Stomach (tissue), 9 donors: ENCODE results near the gene PNPT1. TPM values are rescaled to one million over a fixed set of nuclear protein-coding genes. Genes with fewer than 3 reads are reported as not detected.

Experiments used
- DNase-seq, 2 donors: peaks; one replicate each; pipeline versions ENCODE4 v3.0.0 to v3.0.0-alpha.2; 2013 to 2019
- H3K27ac ChIP-seq, 5 donors: fragments of 200-600 bp in 4 of 5; sonication (generic) in 4 of 5; one replicate each; pipeline ENCODE4 v1.5.1; 2013 to 2019; ENCODE audit warnings: mild to moderate bottlenecking in 1 of 5, moderate library complexity in 1 of 5
- H3K27me3 ChIP-seq, 3 donors: fragments of 200-600 bp; sonication (generic); one replicate each; pipeline ENCODE4 v1.5.1; 2017 to 2019; ENCODE audit warnings: mixed run types in 1 of 3
- H3K36me3 ChIP-seq, 4 donors: fragments of 200-600 bp; sonication (generic); 1 replicate in 3 of 4; 2 replicates in 1 of 4; pipeline ENCODE4 v1.5.1; 2016 to 2019
- H3K4me1 ChIP-seq, 4 donors: fragments of 200-600 bp; sonication (generic); one replicate each; pipeline ENCODE4 v1.5.1; 2016 to 2019
- H3K4me3 ChIP-seq, 4 donors: fragments of 200-600 bp; sonication (generic) in 3 of 4; one replicate each; pipeline ENCODE4 v1.5.1; 2016 to 2019; ENCODE audit warnings: mild to moderate bottlenecking in 1 of 4
- H3K9me3 ChIP-seq, 4 donors: fragments of 200-600 bp; sonication (generic); one replicate each; pipeline ENCODE4 v1.5.1; 2016 to 2019
- EP300 ChIP-seq: sonication (generic); formaldehyde crosslinking; IDR thresholded peaks from one replicate; pipeline ENCODE4 v1.6.1; 2017; ENCODE audit warnings: antibody characterized with exemption
- POLR2A ChIP-seq, 4 donors: fragments of 450-650 bp; IDR thresholded peaks; one replicate each; pipeline ENCODE4 v1.6.1; 2016; ENCODE audit warnings: antibody characterized with exemption in 4 of 4, control low read depth in 2 of 4, mild to moderate bottlenecking in 1 of 4, moderate library complexity in 1 of 4
- POLR2AphosphoS5 ChIP-seq, 3 donors: sonication (generic); formaldehyde crosslinking; IDR thresholded peaks; one replicate each; pipeline ENCODE4 v1.6.1; 2016; ENCODE audit warnings: antibody characterized with exemption in 3 of 3
- WGBS, 5 donors: extraction: QIAGEN DNeasy Blood & Tissue Kit in 3 of 5; methylation state at CpG; one replicate each; pipeline versions ENCODE4 v1.1.5 to v1.1.7; 2013 to 2018; 5-methylcytosine and 5-hydroxymethylcytosine counted together
- intact Hi-C: fragments of 100-400 bp; cut with DNase I; formaldehyde crosslinking; loops from one replicate; pipeline ENCODE4 v1.15.1; 2023; ENCODE audit warnings: low total_unique reads
- polyA plus RNA-seq, 3 donors: library from polyadenylated mRNA; stranded (reverse); fragments of 200-250 nt; gene quantifications; one replicate each; pipeline ENCODE4 v1.2.3, GENCODE V29; 2013
- total RNA-seq, 5 donors: library from RNA; depleted of rRNA; stranded (reverse); fragments of >200 nt; gene quantifications; one replicate each; pipeline versions ENCODE4 v1.1.0 to v1.2.3, GENCODE V29; 2014 to 2016
- TF ChIP-seq, protein P1 (sequence below), 7 experiments: fragments of 450-650 bp in 4 of 7; fragments of 200-600 bp in 3 of 7; sonication (generic) in 3 of 7; IDR thresholded peaks; one replicate each; pipeline ENCODE4 v1.5.1; 2016 to 2019; ENCODE audit warnings: antibody characterized with exemption in 7 of 7, control low read depth in 2 of 7, mild to moderate bottlenecking in 1 of 7
- donor health status: healthy with polysubstance abuse.
- donor health status: Bipolar disorder and iron deficiency.
- donor health status: healthy.

Gene PNPT1
- total and polyA plus RNA-seq, 8 donors: 3.2 to 38.4 (median 7.2) TPM

DNA sequence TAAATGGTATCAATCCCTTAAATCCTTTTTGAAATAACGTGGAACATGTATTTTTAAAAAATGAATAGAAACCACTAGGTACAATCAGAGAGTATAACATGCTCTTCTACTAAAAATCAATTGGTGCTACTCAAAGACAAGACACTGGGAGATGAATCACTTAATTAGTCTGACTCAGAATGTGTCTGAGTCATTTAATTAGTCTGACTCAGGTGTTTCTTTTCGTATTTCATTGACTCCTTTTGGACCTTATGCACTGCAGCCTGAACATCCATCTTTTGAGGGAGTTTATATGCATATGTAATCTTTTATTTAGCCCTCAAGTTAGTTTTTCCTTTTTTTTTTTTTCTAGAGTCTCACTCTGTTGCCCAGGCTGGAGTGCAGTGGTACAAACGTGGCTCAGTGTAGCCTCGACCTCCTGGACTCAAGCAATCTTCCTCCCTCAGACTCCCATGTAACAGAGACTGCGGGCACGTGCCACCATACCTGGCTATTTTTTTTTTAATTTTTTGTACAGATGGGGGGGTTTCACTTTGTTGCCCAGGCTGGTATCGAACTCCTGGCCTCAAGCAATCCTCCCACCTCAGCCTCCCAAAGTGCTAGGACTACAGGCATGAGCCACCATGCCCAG lies 102.7 kb downstream of the PNPT1 start:
- H3K27ac ChIP-seq: no peak overlapping the region
- TF ChIP-seq, protein P1, sequence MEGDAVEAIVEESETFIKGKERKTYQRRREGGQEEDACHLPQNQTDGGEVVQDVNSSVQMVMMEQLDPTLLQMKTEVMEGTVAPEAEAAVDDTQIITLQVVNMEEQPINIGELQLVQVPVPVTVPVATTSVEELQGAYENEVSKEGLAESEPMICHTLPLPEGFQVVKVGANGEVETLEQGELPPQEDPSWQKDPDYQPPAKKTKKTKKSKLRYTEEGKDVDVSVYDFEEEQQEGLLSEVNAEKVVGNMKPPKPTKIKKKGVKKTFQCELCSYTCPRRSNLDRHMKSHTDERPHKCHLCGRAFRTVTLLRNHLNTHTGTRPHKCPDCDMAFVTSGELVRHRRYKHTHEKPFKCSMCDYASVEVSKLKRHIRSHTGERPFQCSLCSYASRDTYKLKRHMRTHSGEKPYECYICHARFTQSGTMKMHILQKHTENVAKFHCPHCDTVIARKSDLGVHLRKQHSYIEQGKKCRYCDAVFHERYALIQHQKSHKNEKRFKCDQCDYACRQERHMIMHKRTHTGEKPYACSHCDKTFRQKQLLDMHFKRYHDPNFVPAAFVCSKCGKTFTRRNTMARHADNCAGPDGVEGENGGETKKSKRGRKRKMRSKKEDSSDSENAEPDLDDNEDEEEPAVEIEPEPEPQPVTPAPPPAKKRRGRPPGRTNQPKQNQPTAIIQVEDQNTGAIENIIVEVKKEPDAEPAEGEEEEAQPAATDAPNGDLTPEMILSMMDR (IDR thresholded peaks at IDR 0.05): no peak
- TF ChIP-seq POLR2A (IDR thresholded peaks at IDR 0.05): no peak
- no peak for TF ChIP-seq POLR2AphosphoS5 (IDR thresholded peaks at IDR 0.05)
- TF ChIP-seq EP300: no peak
- peaks cover 0 to 67% (median 27%) of the 10 kb centered on the region in 4 donors for H3K4me1 ChIP-seq
- H3K36me3 ChIP-seq: peaks cover 0 to 45% (median 32%) of the 10 kb centered on the region in 4 donors
- no peaks in the 10 kb centered on the region for H3K27me3 ChIP-seq
- no peak for DNase-seq
- 70 to 85% (median 80%) methylated on average over 7 of the region's 7 CpGs for WGBS, 5 donors
- H3K4me3 ChIP-seq: no peak overlapping the region
- intact Hi-C loops: no loop called here
- no peaks in the 10 kb centered on the region for H3K9me3 ChIP-seq

GRCh38 chr2:55585451-55586080 lies 108.1 kb downstream of the PNPT1 start:
- WGBS, 5 donors: 81 to 90% (median 85%) methylated on average over 2 of the region's 2 CpGs
- H3K4me3 ChIP-seq: no peak overlapping the region
- H3K27ac ChIP-seq: no peak overlapping the region
- peaks cover 7 to 65% (median 60%) of the 10 kb centered on the region in 4 donors for H3K36me3 ChIP-seq
- peaks cover 0 to 47% (median 13%) of the 10 kb centered on the region in 4 donors for H3K4me1 ChIP-seq
- TF ChIP-seq, protein P1 (IDR thresholded peaks at IDR 0.05): no peak
- no peak for TF ChIP-seq EP300
- TF ChIP-seq POLR2AphosphoS5 (IDR thresholded peaks at IDR 0.05): no peak
- no peak for TF ChIP-seq POLR2A (IDR thresholded peaks at IDR 0.05)
- no peaks in the 10 kb centered on the region for H3K27me3 ChIP-seq
- intact Hi-C loops: no loop called here
- DNase-seq: no peak
- no peaks in the 10 kb centered on the region for H3K9me3 ChIP-seq

Other genes starting within 250 kb of the PNPT1 start
- 100 to 1,000 TPM in 1 of 5 donors, 10 to 100 TPM in 3, 1 to 10 TPM in 1; 5.2 to 102 (median 22.2) TPM for gene CFAP36, start 174.1 kb downstream of the PNPT1 start, total RNA-seq
- 10 to 100 TPM; 39.9 to 71.8 (median 50.3) TPM for gene CFAP36, start 174.1 kb downstream of the PNPT1 start, polyA plus RNA-seq
- gene PPP4R3B, start 76.2 kb downstream of the PNPT1 start, total RNA-seq: 100 to 1,000 TPM in 1 of 5 donors, 10 to 100 TPM in 4; 31.5 to 110 (median 66.3) TPM
- 10 to 100 TPM; 17.4 to 31.3 (median 25.0) TPM for gene PPP4R3B, start 76.2 kb downstream of the PNPT1 start, polyA plus RNA-seq
- gene EFEMP1, start 229.9 kb upstream of the PNPT1 start, total RNA-seq: 100 to 1,000 TPM in 1 of 5 donors, 10 to 100 TPM in 4; 26.6 to 131 (median 53.8) TPM
- 10 to 100 TPM; 18.4 to 28.7 (median 21.8) TPM for gene EFEMP1, start 229.9 kb upstream of the PNPT1 start, polyA plus RNA-seq